AG04450 (cell line): Measurements from ENCODE around the gene COL21A1. TPM values are rescaled to one million over a fixed set of nuclear protein-coding genes. Genes with fewer than 3 reads are reported as not detected.
A peak's percentile ranks its signal among the peaks of the same experiment; 100 is the strongest.

Experiments used
- CTCF ChIA-PET: fragments of 300-600, 350-600 bp; formaldehyde crosslinking; extraction: SDS; loops from one replicate; lab custom pipeline; 2022; ENCODE audit warnings: antibody characterized with exemption, inconsistent platforms; lab: Charles Lee
- POLR2A ChIA-PET: fragments of 350-600 bp; formaldehyde crosslinking; extraction: SDS; loops from one replicate; lab custom pipeline; 2021; ENCODE audit warnings: antibody characterized with exemption, inconsistent platforms; lab: Yijun Ruan, JAX
- DNase-seq: peaks from one replicate; pipeline ENCODE4 v3.0.0-alpha.2; 2011; ENCODE audit warnings: low read depth, low spot score
- H3K27ac ChIP-seq: one replicate; pipeline ENCODE4 v1.5.1; 2012; ENCODE audit warnings: low read depth, low read length, control low read depth
- H3K27me3 ChIP-seq: one replicate; pipeline ENCODE4 v1.6.0; 2012; ENCODE audit warnings: low read length; ENCODE audit not compliant: control insufficient read depth, insufficient read depth
- H3K4me3 ChIP-seq: 2 replicates; pipeline ENCODE4 v1.5.1; 2011; ENCODE audit warnings: mild to moderate bottlenecking, low read depth, low read length, control low read depth
- H3K9me3 ChIP-seq: 2 replicates; pipeline ENCODE4 v1.5.1; 2012; ENCODE audit warnings: low read length; ENCODE audit not compliant: control insufficient read depth, insufficient read depth
- CTCF ChIP-seq: IDR thresholded peaks from 2 replicates; pipeline ENCODE4 v1.5.1; 2011; ENCODE audit warnings: low read depth, low read length, control low read depth, inconsistent platforms
- polyA plus RNA-seq: library from polyadenylated mRNA; depleted of rRNA; stranded (reverse); fragments of >200 nt; gene quantifications from 2 replicates; pipeline ENCODE4 v1.2.3, GENCODE V29; 2011

Gene COL21A1
- polyA plus RNA-seq, 1 experiment: 0.40 TPM

- ChIA-PET CTCF (no interaction called here), POLR2A (no interaction called here)
- no peak for DNase-seq
- TF ChIP-seq CTCF: no peak
- Histone ChIP-seq H3K27ac (no peak overlapping the region), H3K4me3 (no peak overlapping the region), H3K9me3 (no peaks in the 10 kb centered on the region), H3K27me3 (no peaks in the 10 kb centered on the region)
These were observed 141.1 kb downstream of the COL21A1 start for GRCh38 chr6:56106231-56106630.

GRCh38 chr6:56104591-56104990, 142.8 kb downstream of the COL21A1 start:
- TF ChIP-seq CTCF: no peak
- ChIA-PET CTCF (no interaction called here), POLR2A (no interaction called here)
- no peaks in the 10 kb centered on the region for H3K27me3 ChIP-seq
- H3K9me3 ChIP-seq: no peaks in the 10 kb centered on the region
- H3K4me3 ChIP-seq: no peak overlapping the region
- no peak for DNase-seq
- H3K27ac ChIP-seq: no peak overlapping the region

GRCh38 chr6:56102216-56102615, 145.2 kb downstream of the COL21A1 start:
- ChIA-PET CTCF (interaction anchor here (1.8 kb wide), 1 partner anchor 190 kb away, joined by 4 read pairs; no protein-coding TSS in a partner anchor), POLR2A (no interaction called here)
- H3K9me3 ChIP-seq: no peaks in the 10 kb centered on the region; the same call in 1 of the 2 replicates
- TF ChIP-seq CTCF: no peak
- no peaks in the 10 kb centered on the region for H3K27me3 ChIP-seq
- H3K27ac ChIP-seq: no peak overlapping the region
- DNase-seq: no peak
- no peak overlapping the region for H3K4me3 ChIP-seq

- POLR2A ChIA-PET: no interaction called here
- peak; percentile 81 for DNase-seq
- Histone ChIP-seq H3K27me3 (no peaks in the 10 kb centered on the region), H3K27ac (peak overlapping the region; percentile 53), H3K4me3 (no peak overlapping the region), H3K9me3 (no peaks in the 10 kb centered on the region; the same call in 1 of the 2 replicates)
- CTCF ChIA-PET: no interaction called here
- no peak for TF ChIP-seq CTCF
These were observed 146.2 kb downstream of the COL21A1 start for GRCh38 chr6:56101141-56101553.

GRCh38 chr6:56096946-56097621, 150.3 kb downstream of the COL21A1 start:
- Histone ChIP-seq H3K27ac (no peak overlapping the region), H3K9me3 (no peaks in the 10 kb centered on the region; the same call in 1 of the 2 replicates), H3K4me3 (no peak overlapping the region), H3K27me3 (no peaks in the 10 kb centered on the region)
- DNase-seq: no peak
- ChIA-PET POLR2A (no interaction called here), CTCF (no interaction called here)
- no peak for TF ChIP-seq CTCF
